Dermis blood vessel endothelial cell (primary cell): ENCODE results near the gene ASCL2. TPM values are rescaled to one million over a fixed set of nuclear protein-coding genes. Genes with fewer than 3 reads are reported as not detected.

Experiments used
- DNase-seq: peaks from one replicate; pipeline ENCODE4 v3.0.0; 2010
- total RNA-seq: library from RNA; depleted of rRNA; stranded (reverse); fragments of >200 nt; gene quantifications from 2 replicates; pipeline ENCODE4 v1.2.3, GENCODE V29; 2014

Gene ASCL2
- total RNA-seq, 1 donor from 2014 or later: not detected

GRCh38 chr11:2224254-2224653 lies 46.1 kb downstream of the ASCL2 start:
- DNase-seq: no peak

- no peak for DNase-seq
These were observed 47.1 kb downstream of the ASCL2 start for GRCh38 chr11:2223153-2223794.

GRCh38 chr11:2222451-2222850 lies 47.9 kb downstream of the ASCL2 start:
- DNase-seq: no peak

- no peak for DNase-seq
These were observed 48.8 kb downstream of the ASCL2 start for GRCh38 chr11:2221591-2221990.

GRCh38 chr11:2221024-2221423 lies 49.4 kb downstream of the ASCL2 start:
- DNase-seq: no peak

- DNase-seq: no peak
These were observed 50.1 kb downstream of the ASCL2 start for GRCh38 chr11:2220173-2220771.

GRCh38 chr11:2219318-2220017 lies 50.9 kb downstream of the ASCL2 start:
- no peak for DNase-seq

Other genes with a start within 250 kb of the ASCL2 start
- 3.5 and 11.2 TPM in 2 replicates for gene IGF2, start 131.2 kb downstream of the ASCL2 start, total RNA-seq
- gene INS, start 109.4 kb downstream of the ASCL2 start, total RNA-seq: not detected in 2 replicates
- gene TH, start 98.8 kb downstream of the ASCL2 start, total RNA-seq: not detected in 2 replicates
- not detected in 2 replicates for gene C11orf21, start 31.3 kb upstream of the ASCL2 start, total RNA-seq
- gene TSPAN32, start 31.4 kb upstream of the ASCL2 start, total RNA-seq: not detected in 2 replicates
- gene CD81, start 106.7 kb upstream of the ASCL2 start, total RNA-seq: 248 and 294 TPM in 2 replicates
- 56.6 and 87.6 TPM in 2 replicates for gene TSSC4, start 130.2 kb upstream of the ASCL2 start, total RNA-seq
- not detected in 2 replicates for gene TRPM5, start 173.9 kb upstream of the ASCL2 start, total RNA-seq
- 0.34 TPM in 1 of 2 replicates, not detected in the other for gene KCNQ1, start 174.4 kb upstream of the ASCL2 start, total RNA-seq